H1 (cell line): Measurements from ENCODE around the gene LTBP1.

Experiments used
- BRCA1 ChIP-seq: IDR thresholded peaks from 2 replicates; pipeline ENCODE4 v1.6.1; 2012; ENCODE audit warnings: low read depth, low read length, improper control_type of control experiment
- CTCF ChIP-seq, 3 experiments: IDR thresholded peaks; 1 replicate in 2 of 3; 2 replicates in 1 of 3; pipeline versions ENCODE4 v1.5.1 to v1.6.1; 2011; ENCODE audit warnings: low read length in 3 of 3, mild to moderate bottlenecking in 3 of 3, inconsistent platforms in 2 of 3, low read depth in 1 of 3, moderate library complexity in 1 of 3; ENCODE audit not compliant: insufficient read depth in 1 of 3; ENCODE audit errors: control extremely low read depth in 1 of 3
- EP300 ChIP-seq, 2 experiments: IDR thresholded peaks; 1 replicate in 1 of 2; 2 replicates in 1 of 2; pipeline ENCODE4 v1.6.1; 2011 to 2012; ENCODE audit warnings: low read depth in 2 of 2, low read length in 2 of 2, mild to moderate bottlenecking in 2 of 2, borderline replicate concordance in 1 of 2, inconsistent platforms in 1 of 2, moderate library complexity in 1 of 2
- EZH2 ChIP-seq: fragments of 200-600 bp; sonication (generic); IDR thresholded peaks from 2 replicates; pipeline ENCODE4 v1.7.1; 2012; ENCODE audit warnings: low read depth, mild to moderate bottlenecking, moderate library complexity, low read length, inconsistent platforms; ENCODE audit not compliant: severe bottlenecking
- POLR2A ChIP-seq, 2 experiments: IDR thresholded peaks; 1 replicate in 1 of 2; 2 replicates in 1 of 2; pipeline ENCODE4 v1.6.1; 2011; ENCODE audit warnings: low read depth in 2 of 2, low read length in 2 of 2, mild to moderate bottlenecking in 2 of 2; ENCODE audit errors: control extremely low read depth in 1 of 2
- POLR2AphosphoS5 ChIP-seq: IDR thresholded peaks from 2 replicates; pipeline ENCODE4 v1.6.1; 2011; ENCODE audit warnings: low read depth, low read length
- RAD21 ChIP-seq, 2 experiments: IDR thresholded peaks in 1 of 2; conservative IDR thresholded peaks in 1 of 2; 2 replicates each; pipeline ENCODE4 v1.6.1; 2011; ENCODE audit warnings: low read depth in 2 of 2, low read length in 2 of 2, improper control_type of control experiment in 1 of 2, inconsistent platforms in 1 of 2, mild to moderate bottlenecking in 1 of 2, moderate library complexity in 1 of 2
- RFX5 ChIP-seq: IDR thresholded peaks from 2 replicates; pipeline ENCODE4 v1.6.1; 2011; ENCODE audit warnings: low read depth, low read length, improper control_type of control experiment, borderline replicate concordance
- TEAD4 ChIP-seq: IDR thresholded peaks from 2 replicates; pipeline ENCODE4 v1.6.1; 2012; ENCODE audit warnings: low read depth, low read length, inconsistent platforms, mixed read lengths
- ZNF274 ChIP-seq: IDR thresholded peaks from 2 replicates; pipeline ENCODE4 v1.7.0; 2012; ENCODE audit warnings: low read length, borderline replicate concordance; ENCODE audit errors: extremely low read depth
- TF ChIP-seq, protein P1 (sequence below): IDR thresholded peaks from 2 replicates; pipeline ENCODE4 v1.6.1; 2012; ENCODE audit warnings: inconsistent platforms
- TF ChIP-seq, protein P2 (sequence below): IDR thresholded peaks from 2 replicates; pipeline ENCODE4 v1.6.1; 2011; ENCODE audit warnings: low read length, improper control_type of control experiment

DNA sequence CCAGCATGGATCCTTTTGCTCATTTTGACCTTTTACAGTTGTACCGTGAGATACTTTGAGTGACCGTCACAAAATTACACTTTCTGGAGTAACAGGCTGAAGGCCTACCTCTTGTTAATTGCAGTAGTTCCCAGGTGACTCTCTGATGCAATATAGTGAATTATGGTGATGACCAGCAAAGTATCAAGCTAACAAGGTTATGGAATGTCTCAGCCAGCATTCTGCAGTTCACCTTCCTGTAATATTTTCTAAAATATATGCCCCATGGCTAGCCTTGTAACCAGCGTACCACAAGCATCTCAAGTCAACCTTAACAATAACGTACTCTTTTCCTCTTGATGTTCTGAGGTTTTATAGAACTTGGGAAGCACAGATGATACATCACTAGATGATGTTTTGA, 234.7 kb downstream of the LTBP1 start:
- TF ChIP-seq CTCF (IDR thresholded peaks at IDR 0.05; ENCODE audit: control extremely low read depth in 1 of 3, insufficient read depth in 1 of 3, low read depth in 1 of 3, low read length in 3 of 3): no peak
- TF ChIP-seq RFX5: no peak
- no peak for TF ChIP-seq EZH2
- TF ChIP-seq, protein P1, sequence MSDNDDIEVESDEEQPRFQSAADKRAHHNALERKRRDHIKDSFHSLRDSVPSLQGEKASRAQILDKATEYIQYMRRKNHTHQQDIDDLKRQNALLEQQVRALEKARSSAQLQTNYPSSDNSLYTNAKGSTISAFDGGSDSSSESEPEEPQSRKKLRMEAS: no peak
- TF ChIP-seq BRCA1: no peak
- no peak for TF ChIP-seq RAD21 (IDR thresholded peaks at IDR 0.05 in 1 of 2, conservative IDR thresholded peaks at IDR 0.05 in 1 of 2; ENCODE audit: low read depth in 2 of 2, low read length in 2 of 2)
- TF ChIP-seq, protein P2, sequence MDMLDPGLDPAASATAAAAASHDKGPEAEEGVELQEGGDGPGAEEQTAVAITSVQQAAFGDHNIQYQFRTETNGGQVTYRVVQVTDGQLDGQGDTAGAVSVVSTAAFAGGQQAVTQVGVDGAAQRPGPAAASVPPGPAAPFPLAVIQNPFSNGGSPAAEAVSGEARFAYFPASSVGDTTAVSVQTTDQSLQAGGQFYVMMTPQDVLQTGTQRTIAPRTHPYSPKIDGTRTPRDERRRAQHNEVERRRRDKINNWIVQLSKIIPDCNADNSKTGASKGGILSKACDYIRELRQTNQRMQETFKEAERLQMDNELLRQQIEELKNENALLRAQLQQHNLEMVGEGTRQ: no peak
- no peak for TF ChIP-seq ZNF274
- TF ChIP-seq EP300 (IDR thresholded peaks at IDR 0.05; ENCODE audit: borderline replicate concordance in 1 of 2, low read depth in 2 of 2, low read length in 2 of 2): no peak
- TF ChIP-seq POLR2AphosphoS5: no peak
- no peak for TF ChIP-seq TEAD4
- no peak for TF ChIP-seq POLR2A (IDR thresholded peaks at IDR 0.05; ENCODE audit: control extremely low read depth in 1 of 2, low read depth in 2 of 2, low read length in 2 of 2)
